Measurements from ENCODE around the gene CBLC.

The CBLC gene

DNA sequence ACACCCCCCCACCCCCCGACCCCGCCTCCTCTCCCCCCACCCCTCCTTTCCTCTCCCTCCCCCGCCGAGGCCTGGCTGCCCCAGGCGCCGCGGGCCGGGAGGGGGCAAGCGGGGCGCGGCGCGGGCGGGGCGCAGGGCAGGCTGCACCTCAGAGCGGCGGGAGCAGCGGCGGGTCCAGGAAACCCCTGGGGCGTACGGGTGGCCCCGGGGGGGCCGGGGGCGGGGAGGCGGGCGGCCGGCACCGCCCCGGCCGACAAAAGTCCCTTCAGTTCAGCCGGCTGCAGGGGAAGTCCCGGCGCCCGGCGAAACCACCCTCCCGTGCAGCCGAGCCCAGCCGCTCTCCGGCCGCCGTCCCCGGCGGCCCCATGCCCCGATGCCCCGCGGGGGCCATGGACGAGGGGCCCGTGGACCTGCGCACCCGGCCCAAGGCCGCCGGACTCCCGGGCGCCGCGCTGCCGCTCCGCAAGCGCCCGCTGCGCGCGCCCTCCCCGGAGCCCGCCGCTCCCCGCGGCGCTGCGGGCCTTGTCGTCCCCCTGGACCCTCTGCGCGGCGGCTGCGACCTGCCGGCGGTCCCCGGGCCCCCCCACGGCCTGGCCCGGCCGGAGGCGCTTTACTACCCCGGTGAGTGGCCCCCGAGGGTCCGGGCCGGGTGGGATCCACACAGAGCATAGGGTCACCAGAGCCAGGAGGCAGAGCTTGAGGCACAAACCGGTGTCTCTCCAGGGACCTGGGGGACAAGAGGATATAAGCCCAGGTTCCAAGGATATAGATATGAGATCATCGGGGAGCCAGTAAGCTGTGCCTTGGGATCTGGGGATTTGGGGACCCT, 29.1 kb upstream of the CBLC start, which contains the start of gene BCL3:
Gene BCL3 (plus strand): TSS at position 283 of the 829 bp plus-strand sequence. CDS start 83 bp downstream, at position 366.
- H3K79me2 ChIP-seq: peaks cover 7% of the 10 kb centered on the region
- TF ChIP-seq, protein P1, sequence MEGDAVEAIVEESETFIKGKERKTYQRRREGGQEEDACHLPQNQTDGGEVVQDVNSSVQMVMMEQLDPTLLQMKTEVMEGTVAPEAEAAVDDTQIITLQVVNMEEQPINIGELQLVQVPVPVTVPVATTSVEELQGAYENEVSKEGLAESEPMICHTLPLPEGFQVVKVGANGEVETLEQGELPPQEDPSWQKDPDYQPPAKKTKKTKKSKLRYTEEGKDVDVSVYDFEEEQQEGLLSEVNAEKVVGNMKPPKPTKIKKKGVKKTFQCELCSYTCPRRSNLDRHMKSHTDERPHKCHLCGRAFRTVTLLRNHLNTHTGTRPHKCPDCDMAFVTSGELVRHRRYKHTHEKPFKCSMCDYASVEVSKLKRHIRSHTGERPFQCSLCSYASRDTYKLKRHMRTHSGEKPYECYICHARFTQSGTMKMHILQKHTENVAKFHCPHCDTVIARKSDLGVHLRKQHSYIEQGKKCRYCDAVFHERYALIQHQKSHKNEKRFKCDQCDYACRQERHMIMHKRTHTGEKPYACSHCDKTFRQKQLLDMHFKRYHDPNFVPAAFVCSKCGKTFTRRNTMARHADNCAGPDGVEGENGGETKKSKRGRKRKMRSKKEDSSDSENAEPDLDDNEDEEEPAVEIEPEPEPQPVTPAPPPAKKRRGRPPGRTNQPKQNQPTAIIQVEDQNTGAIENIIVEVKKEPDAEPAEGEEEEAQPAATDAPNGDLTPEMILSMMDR (IDR thresholded peaks at IDR 0.05): no peak
- H3K4me1 ChIP-seq: peaks cover 28% of the 10 kb centered on the region
- peak within 1 kb of the TSS; percentile 72 for H3K4me3 ChIP-seq (ENCODE audit: low read depth, low read length)
- H3K27ac ChIP-seq: peak within 1 kb of the TSS; percentile 85
- H2AFZ ChIP-seq: peak within 1 kb of the TSS; percentile 91
- peak within 1 kb of the TSS; percentile 91 for H3K4me2 ChIP-seq (ENCODE audit: low read length)
- H3K36me3 ChIP-seq (ENCODE audit: control insufficient read depth, insufficient read depth, low read length): no peaks in the 10 kb centered on the region
- no peaks in the 10 kb centered on the region for H3K27me3 ChIP-seq (ENCODE audit: control insufficient read depth, insufficient read depth, low read length)
- peak within 1 kb of the TSS; percentile 50 for H3K9ac ChIP-seq
- no peaks in the 10 kb centered on the region for H3K9me3 ChIP-seq (ENCODE audit: control insufficient read depth, low read length)

DNA sequence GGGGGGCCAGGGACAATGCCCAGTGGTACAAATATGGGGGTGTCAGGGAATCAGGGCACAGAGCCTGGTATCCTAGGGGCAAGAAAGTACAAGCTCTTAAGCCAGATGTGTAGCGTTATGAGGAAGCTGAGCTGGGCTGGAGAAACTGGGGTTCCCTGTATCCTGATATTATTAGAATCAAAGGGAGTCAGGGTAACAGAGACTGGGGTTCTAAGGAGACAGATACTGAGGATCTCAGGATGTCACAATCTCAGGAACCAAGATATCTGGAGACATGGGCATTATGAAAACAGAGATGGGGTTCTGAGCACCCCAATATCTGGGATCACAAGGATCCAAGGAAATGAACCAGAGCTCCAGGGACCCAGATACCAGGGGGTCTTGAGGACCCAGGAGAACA, 28.4 kb upstream of the CBLC start:
- Histone ChIP-seq H3K36me3 (ENCODE audit: control insufficient read depth, insufficient read depth, low read length) (no peaks in the 10 kb centered on the region), H3K9ac (peak overlapping the region; percentile 50), H3K4me2 (ENCODE audit: low read length) (peak overlapping the region; percentile 91), H2AFZ (peak overlapping the region; percentile 56), H3K79me2 (peaks cover 7% of the 10 kb centered on the region), H3K27me3 (ENCODE audit: control insufficient read depth, insufficient read depth, low read length) (no peaks in the 10 kb centered on the region), H3K4me1 (peaks cover 28% of the 10 kb centered on the region), H3K4me3 (ENCODE audit: low read depth, low read length) (peak overlapping the region; percentile 72), H3K27ac (peak overlapping the region; percentile 73), H3K9me3 (ENCODE audit: control insufficient read depth, low read length) (no peaks in the 10 kb centered on the region)
- TF ChIP-seq, protein P1 (IDR thresholded peaks at IDR 0.05): no peak

DNA sequence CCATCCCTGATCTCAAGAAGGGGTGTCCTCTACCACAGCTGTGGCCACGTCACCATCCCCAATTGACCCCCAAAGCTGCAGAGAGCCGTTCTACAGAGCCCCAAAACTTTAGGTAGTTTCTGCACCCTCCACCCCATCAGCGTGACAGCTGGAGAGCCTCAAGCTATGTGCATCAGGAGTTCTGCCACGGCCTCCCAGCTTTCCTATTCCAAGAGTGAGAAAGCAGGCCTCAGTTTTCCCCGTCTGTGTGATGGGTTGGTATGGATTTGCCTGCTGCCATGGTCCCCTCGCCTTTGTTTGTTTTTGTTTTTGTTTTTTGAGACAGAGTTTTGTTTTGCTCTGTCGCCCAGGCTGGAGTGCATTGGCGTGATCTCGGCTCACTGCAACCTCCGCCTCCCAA, 27.7 kb upstream of the CBLC start:
- no peaks in the 10 kb centered on the region for H3K27me3 ChIP-seq (ENCODE audit: control insufficient read depth, insufficient read depth, low read length)
- no peak overlapping the region for H3K9ac ChIP-seq
- peaks cover 29% of the 10 kb centered on the region for H3K4me1 ChIP-seq

DNA sequence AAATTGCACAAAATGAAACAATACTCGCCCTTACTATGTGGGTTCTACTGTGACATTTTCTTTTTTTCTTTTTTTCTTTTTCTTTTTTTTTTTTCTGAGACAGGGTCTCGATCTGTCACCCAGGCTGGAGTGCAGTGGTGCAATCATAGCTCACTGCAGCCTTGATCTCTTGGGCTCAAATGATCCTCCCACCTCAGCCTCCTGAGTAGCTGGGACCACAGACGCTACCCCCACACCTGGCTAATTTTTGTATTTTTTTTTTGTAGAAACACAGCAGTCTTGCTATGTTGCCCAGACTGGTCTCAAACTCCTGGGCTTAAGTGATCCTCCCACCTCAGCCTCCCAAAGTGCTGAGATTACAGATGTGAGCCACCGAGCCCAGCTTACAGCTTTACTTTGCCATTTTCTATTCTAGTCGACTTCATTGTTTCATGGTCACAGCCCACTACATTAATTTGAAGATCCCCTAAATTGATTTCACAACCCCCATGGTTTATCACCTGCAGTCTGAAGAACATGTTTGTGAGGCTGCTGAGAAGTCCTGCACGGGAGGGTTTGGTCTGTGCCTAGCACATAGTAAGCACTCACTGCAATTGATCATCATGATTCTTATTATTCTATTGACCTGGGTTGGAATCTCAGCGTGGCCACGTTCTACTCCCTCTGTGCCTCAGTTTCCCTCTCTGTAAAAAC, 25.4 kb upstream of the CBLC start:
- Histone ChIP-seq H3K4me1 (peaks cover 24% of the 10 kb centered on the region), H3K4me3 (ENCODE audit: low read depth, low read length) (no peak overlapping the region), H3K27ac (peak overlapping the region; percentile 83), H3K79me2 (peaks cover 7% of the 10 kb centered on the region), H3K9ac (no peak overlapping the region), H3K9me3 (ENCODE audit: control insufficient read depth, low read length) (no peaks in the 10 kb centered on the region), H2AFZ (no peak overlapping the region), H3K4me2 (ENCODE audit: low read length) (no peak overlapping the region), H3K27me3 (ENCODE audit: control insufficient read depth, insufficient read depth, low read length) (no peaks in the 10 kb centered on the region), H3K36me3 (ENCODE audit: control insufficient read depth, insufficient read depth, low read length) (no peaks in the 10 kb centered on the region)
- TF ChIP-seq, protein P1 (IDR thresholded peaks at IDR 0.05): no peak

More for the DNA sequence above, 27.7 kb upstream of the CBLC start:
- TF ChIP-seq, protein P1 (IDR thresholded peaks at IDR 0.05): no peak
- Histone ChIP-seq H3K27ac (no peak overlapping the region), H3K4me2 (ENCODE audit: low read length) (no peak overlapping the region), H3K9me3 (ENCODE audit: control insufficient read depth, low read length) (no peaks in the 10 kb centered on the region), H3K36me3 (ENCODE audit: control insufficient read depth, insufficient read depth, low read length) (no peaks in the 10 kb centered on the region), H3K4me3 (ENCODE audit: low read depth, low read length) (peak overlapping the region; percentile 72), H2AFZ (no peak overlapping the region), H3K79me2 (peaks cover 7% of the 10 kb centered on the region)

All from parathyroid adenoma (tissue), 2 donors.